Memory B cell (primary cell): ENCODE results near the gene CCDC28A.

Source experiments
- ATAC-seq: fragments of 150-1000 bp; cut with Tn5 transposase; 2 replicates; pipeline ENCODE4 v1.10.0; 2021; ENCODE audit warnings: low read depth, mild to moderate bottlenecking, moderate library complexity
- DNase-seq, 2 donors: peaks; one replicate each; pipeline ENCODE4 v3.0.0; 2022; ENCODE audit warnings: low spot score in 2 of 2
- H3K27ac Mint-ChIP-seq: one replicate; pipeline ENCODE4 v1.8.0; 2022; ENCODE audit warnings: mild to moderate bottlenecking, moderate library complexity, mixed read lengths
- H3K27me3 Mint-ChIP-seq: one replicate; pipeline ENCODE4 v1.8.0; 2022; ENCODE audit warnings: mixed read lengths
- H3K36me3 Mint-ChIP-seq: one replicate; pipeline ENCODE4 v1.8.0; 2022; ENCODE audit warnings: mild to moderate bottlenecking, mixed read lengths
- H3K4me1 Mint-ChIP-seq: one replicate; pipeline ENCODE4 v1.8.0; 2022; ENCODE audit warnings: mixed read lengths
- H3K4me3 Mint-ChIP-seq: one replicate; pipeline ENCODE4 v1.8.0; 2022; ENCODE audit warnings: mild to moderate bottlenecking, moderate library complexity, mixed read lengths
- H3K9me3 Mint-ChIP-seq: one replicate; pipeline ENCODE4 v1.8.0; 2022; ENCODE audit warnings: mixed read lengths

The CCDC28A gene

GRCh38 chr6:138772596-138773176 is 883 bp upstream of the CCDC28A start:
- no peak for ATAC-seq
- Mint-ChIP-seq H3K4me3 (peak overlapping the region; percentile 100), H3K9me3 (no peaks in the 10 kb centered on the region), H3K4me1 (peaks cover 9% of the 10 kb centered on the region), H3K27ac (peak overlapping the region; percentile 98), H3K27me3 (no peaks in the 10 kb centered on the region), H3K36me3 (peaks cover 2% of the 10 kb centered on the region)
- DNase-seq = no peak

GRCh38 chr6:138774370-138774769 is 801 bp downstream of the CCDC28A start:
- peak overlapping the region; percentile 100 for H3K4me3 Mint-ChIP-seq
- H3K36me3 Mint-ChIP-seq = peaks cover 10% of the 10 kb centered on the region

DNA sequence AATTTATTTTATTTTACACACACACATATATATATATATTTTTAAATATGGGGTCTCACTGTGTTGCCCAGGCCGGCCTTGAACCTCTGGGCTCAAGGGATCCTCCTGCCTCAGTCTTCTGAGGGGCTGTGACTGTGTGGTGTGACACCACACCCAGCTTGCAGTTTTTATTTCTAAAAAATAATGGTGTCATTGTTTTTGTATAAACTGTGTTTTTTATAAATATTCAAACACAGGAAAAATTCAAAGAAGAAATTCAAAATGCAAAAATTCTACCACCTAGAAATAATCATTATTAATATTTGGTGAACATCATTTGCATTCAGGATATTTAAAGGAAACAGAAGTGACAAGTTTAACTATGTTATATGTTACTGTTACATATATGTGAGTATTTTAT is 3.1 kb downstream of the CCDC28A start:
- Mint-ChIP-seq H3K9me3 (no peaks in the 10 kb centered on the region), H3K36me3 (peaks cover 15% of the 10 kb centered on the region), H3K27ac (no peak overlapping the region), H3K4me3 (no peak overlapping the region), H3K4me1 (peaks cover 6% of the 10 kb centered on the region), H3K27me3 (no peaks in the 10 kb centered on the region)
- ATAC-seq (no peak), DNase-seq (no peak)

More at GRCh38 chr6:138774370-138774769, 801 bp downstream of the CCDC28A start:
- H3K27me3 Mint-ChIP-seq = no peaks in the 10 kb centered on the region
- peak overlapping the region; percentile 98 for H3K27ac Mint-ChIP-seq
- H3K4me1 Mint-ChIP-seq = peaks cover 6% of the 10 kb centered on the region
- no peak for ATAC-seq
- no peak for DNase-seq
- no peaks in the 10 kb centered on the region for H3K9me3 Mint-ChIP-seq

DNA sequence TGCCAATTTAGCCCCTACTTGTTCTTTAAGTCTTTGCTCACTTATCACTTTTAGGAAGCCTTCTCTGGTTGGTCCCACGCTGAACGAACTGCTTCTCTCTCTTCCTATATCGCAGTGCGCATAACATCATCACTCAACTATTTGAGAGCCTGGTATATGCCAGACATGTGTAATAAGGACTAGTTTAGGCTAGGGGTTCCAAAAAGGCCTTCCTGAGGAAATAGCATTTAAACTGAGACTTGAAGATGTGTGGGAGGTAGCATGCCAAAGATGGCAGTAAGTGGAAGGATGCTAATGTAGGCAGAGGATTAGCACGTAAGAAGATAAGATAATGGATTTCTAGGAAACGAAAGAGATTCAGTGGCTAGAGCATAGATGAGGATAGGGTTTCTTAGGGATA is 4.8 kb downstream of the CCDC28A start:
- ATAC-seq = no peak
- Mint-ChIP-seq H3K4me3 (no peak overlapping the region), H3K36me3 (peaks cover 21% of the 10 kb centered on the region), H3K27ac (no peak overlapping the region), H3K9me3 (no peaks in the 10 kb centered on the region), H3K27me3 (no peaks in the 10 kb centered on the region), H3K4me1 (peaks cover 3% of the 10 kb centered on the region)
- DNase-seq = no peak

GRCh38 chr6:138782243-138782642 is 8.7 kb downstream of the CCDC28A start:
- Mint-ChIP-seq H3K27me3 (no peaks in the 10 kb centered on the region), H3K4me3 (no peak overlapping the region), H3K36me3 (peaks cover 26% of the 10 kb centered on the region), H3K27ac (no peak overlapping the region), H3K9me3 (no peaks in the 10 kb centered on the region), H3K4me1 (peaks cover 3% of the 10 kb centered on the region)
- DNase-seq (no peak), ATAC-seq (no peak)

DNA sequence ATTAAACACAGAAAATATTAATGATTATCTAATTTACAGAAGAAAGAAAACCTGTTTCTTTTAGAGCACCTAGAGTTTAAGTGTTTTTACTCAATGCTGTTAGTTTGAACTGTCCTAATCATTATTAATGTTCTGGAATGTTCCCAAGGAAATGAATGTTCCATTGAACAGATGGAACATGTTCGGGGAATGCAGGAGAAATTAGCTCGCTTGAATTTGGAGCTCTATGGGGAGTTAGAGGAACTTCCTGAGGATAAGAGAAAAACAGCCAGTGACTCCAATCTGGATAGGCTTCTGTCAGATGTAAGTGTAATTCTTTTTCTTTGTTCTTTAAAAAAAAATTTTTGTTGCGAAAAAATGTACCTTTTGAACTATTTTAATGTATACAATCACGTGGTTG is 11.5 kb downstream of the CCDC28A start:
- DNase-seq = no peak

GRCh38 chr6:138785980-138786379 is 12.4 kb downstream of the CCDC28A start:
- H3K9me3 Mint-ChIP-seq = no peaks in the 10 kb centered on the region
- DNase-seq (no peak), ATAC-seq (no peak)
- no peak overlapping the region for H3K4me3 Mint-ChIP-seq
- H3K36me3 Mint-ChIP-seq = peaks cover 26% of the 10 kb centered on the region
- H3K27ac Mint-ChIP-seq = no peak overlapping the region
- H3K4me1 Mint-ChIP-seq = no peaks in the 10 kb centered on the region
- H3K27me3 Mint-ChIP-seq = no peaks in the 10 kb centered on the region

More for the DNA sequence above, 11.5 kb downstream of the CCDC28A start:
- Mint-ChIP-seq H3K27me3 (no peaks in the 10 kb centered on the region), H3K36me3 (peaks cover 25% of the 10 kb centered on the region), H3K27ac (no peak overlapping the region), H3K9me3 (no peaks in the 10 kb centered on the region), H3K4me3 (no peak overlapping the region), H3K4me1 (no peaks in the 10 kb centered on the region)
- no peak for ATAC-seq

GRCh38 chr6:138787138-138787537 is 13.6 kb downstream of the CCDC28A start:
- no peak overlapping the region for H3K27ac Mint-ChIP-seq
- H3K9me3 Mint-ChIP-seq = no peaks in the 10 kb centered on the region
- H3K27me3 Mint-ChIP-seq = no peaks in the 10 kb centered on the region
- no peak overlapping the region for H3K4me3 Mint-ChIP-seq
- DNase-seq (no peak), ATAC-seq (no peak)
- H3K36me3 Mint-ChIP-seq = peaks cover 29% of the 10 kb centered on the region
- H3K4me1 Mint-ChIP-seq = no peaks in the 10 kb centered on the region

DNA sequence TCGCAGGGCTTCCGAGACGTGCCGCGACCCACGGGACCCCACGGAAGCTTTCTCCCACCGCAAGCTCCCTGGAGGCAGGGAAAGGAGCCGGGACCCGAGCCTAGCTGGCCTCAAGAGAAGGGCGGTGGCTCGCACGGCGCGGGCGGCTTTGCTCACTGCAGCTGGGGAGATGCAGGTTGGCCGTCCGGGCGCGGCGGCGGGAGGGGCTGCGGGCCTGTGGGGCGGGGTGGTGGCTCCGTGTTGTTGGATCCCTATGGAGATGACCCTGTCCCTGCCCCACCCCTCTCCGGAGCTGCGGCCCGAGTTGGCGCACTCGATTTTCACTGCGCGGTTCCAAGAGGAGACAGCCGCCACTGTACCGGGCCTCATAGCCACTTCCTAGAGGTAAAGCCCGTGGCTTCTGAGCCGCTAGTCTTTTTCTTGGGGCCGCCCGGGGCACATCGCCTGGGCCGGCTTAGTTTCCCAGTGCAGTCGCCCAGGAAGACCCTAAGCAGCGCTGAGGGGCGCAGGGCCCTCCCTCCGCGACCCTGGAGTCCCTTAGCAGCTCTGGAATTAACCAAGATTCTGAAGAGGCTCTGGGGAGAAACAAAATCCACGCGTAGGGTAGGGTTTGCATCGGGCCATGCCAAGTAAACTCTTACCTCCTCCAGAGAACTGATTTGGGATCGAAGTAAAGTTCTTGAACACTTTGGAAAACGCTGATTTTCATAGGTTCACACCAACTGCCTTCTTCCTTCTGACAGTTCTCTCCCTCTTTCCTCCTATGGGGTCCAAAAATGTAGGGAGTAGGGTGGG is 22.4 kb downstream of the CCDC28A start, which contains the start of gene ECT2L:
Gene ECT2L (plus strand): TSS at position 279 of the 795 bp plus-strand sequence. CDS start 17,188 bp downstream, outside the sequence.
- no peak for ATAC-seq
- peaks cover 14% of the 10 kb centered on the region for H3K36me3 Mint-ChIP-seq

GRCh38 chr6:138796771-138797170 is 23.2 kb downstream of the CCDC28A start:
- Mint-ChIP-seq H3K4me1 (no peaks in the 10 kb centered on the region), H3K27me3 (peaks cover 4% of the 10 kb centered on the region), H3K9me3 (no peaks in the 10 kb centered on the region), H3K27ac (no peak overlapping the region), H3K4me3 (no peak overlapping the region), H3K36me3 (peaks cover 7% of the 10 kb centered on the region)
- no peak for ATAC-seq
- DNase-seq = no peak

More for the DNA sequence above, 22.4 kb downstream of the CCDC28A start, which contains the start of gene ECT2L:
- Mint-ChIP-seq H3K4me3 (no peak within 1 kb of the TSS), H3K27me3 (peaks cover 4% of the 10 kb centered on the region), H3K27ac (no peak within 1 kb of the TSS), H3K4me1 (no peaks in the 10 kb centered on the region), H3K9me3 (no peaks in the 10 kb centered on the region)
- DNase-seq = no peak

GRCh38 chr6:138797806-138798446 is 24.4 kb downstream of the CCDC28A start:
- Mint-ChIP-seq H3K9me3 (no peaks in the 10 kb centered on the region), H3K27ac (no peak overlapping the region), H3K4me1 (no peaks in the 10 kb centered on the region), H3K36me3 (peaks cover 1% of the 10 kb centered on the region), H3K4me3 (no peak overlapping the region), H3K27me3 (peaks cover 4% of the 10 kb centered on the region)
- DNase-seq = no peak
- ATAC-seq = no peak

GRCh38 chr6:138800377-138801150 is 27.0 kb downstream of the CCDC28A start:
- DNase-seq = no peak
- ATAC-seq = no peak
- Mint-ChIP-seq H3K36me3 (no peaks in the 10 kb centered on the region), H3K27ac (no peak overlapping the region), H3K4me3 (no peak overlapping the region), H3K27me3 (peaks cover 2% of the 10 kb centered on the region), H3K4me1 (no peaks in the 10 kb centered on the region), H3K9me3 (no peaks in the 10 kb centered on the region)

- DNase-seq = no peak
- no peak for ATAC-seq
- H3K27ac Mint-ChIP-seq = no peak overlapping the region
- no peaks in the 10 kb centered on the region for H3K27me3 Mint-ChIP-seq
- no peaks in the 10 kb centered on the region for H3K36me3 Mint-ChIP-seq
- H3K4me1 Mint-ChIP-seq = peaks cover 7% of the 10 kb centered on the region
- no peaks in the 10 kb centered on the region for H3K9me3 Mint-ChIP-seq
- no peak overlapping the region for H3K4me3 Mint-ChIP-seq
Observed at GRCh38 chr6:138803331-138803730, 29.8 kb downstream of the CCDC28A start.

- H3K4me1 Mint-ChIP-seq = peaks cover 7% of the 10 kb centered on the region
- no peak overlapping the region for H3K27ac Mint-ChIP-seq
- H3K36me3 Mint-ChIP-seq = no peaks in the 10 kb centered on the region
- no peaks in the 10 kb centered on the region for H3K27me3 Mint-ChIP-seq
- ATAC-seq = no peak
- DNase-seq = no peak
- H3K9me3 Mint-ChIP-seq = no peaks in the 10 kb centered on the region
- no peak overlapping the region for H3K4me3 Mint-ChIP-seq
Observed at GRCh38 chr6:138803861-138804260, 30.3 kb downstream of the CCDC28A start.
